NCI-H1417 treated with DMSO at 0.1 percent for 48 hours (cell line): Measurements from ENCODE around the gene LRRC63.

ENCODE experiments used
- DNase-seq: peaks from one replicate; lab custom pipeline; 2025; lab: John Stamatoyannopoulos, UW

LRRC63 gene

DNA sequence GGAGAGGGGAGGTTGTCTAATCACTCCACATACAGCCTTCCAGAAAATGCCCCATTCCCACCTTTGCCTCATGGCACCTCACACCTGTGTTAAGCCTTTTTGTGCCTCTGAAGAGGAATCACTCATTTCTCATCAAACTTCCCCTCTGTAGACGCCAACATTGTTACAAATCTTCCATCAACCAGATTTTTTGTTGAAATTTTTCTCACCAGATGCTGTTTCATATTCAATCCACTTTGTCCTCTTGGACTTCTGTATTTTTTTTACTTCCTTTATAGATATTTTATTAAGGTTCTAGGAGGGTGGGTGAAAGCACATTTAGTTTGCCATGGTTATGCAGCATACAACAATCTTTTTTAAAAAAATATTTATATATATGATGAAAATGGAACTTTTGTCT is 101.3 kb downstream of the LRRC63 start:
- no peak for DNase-seq

DNA sequence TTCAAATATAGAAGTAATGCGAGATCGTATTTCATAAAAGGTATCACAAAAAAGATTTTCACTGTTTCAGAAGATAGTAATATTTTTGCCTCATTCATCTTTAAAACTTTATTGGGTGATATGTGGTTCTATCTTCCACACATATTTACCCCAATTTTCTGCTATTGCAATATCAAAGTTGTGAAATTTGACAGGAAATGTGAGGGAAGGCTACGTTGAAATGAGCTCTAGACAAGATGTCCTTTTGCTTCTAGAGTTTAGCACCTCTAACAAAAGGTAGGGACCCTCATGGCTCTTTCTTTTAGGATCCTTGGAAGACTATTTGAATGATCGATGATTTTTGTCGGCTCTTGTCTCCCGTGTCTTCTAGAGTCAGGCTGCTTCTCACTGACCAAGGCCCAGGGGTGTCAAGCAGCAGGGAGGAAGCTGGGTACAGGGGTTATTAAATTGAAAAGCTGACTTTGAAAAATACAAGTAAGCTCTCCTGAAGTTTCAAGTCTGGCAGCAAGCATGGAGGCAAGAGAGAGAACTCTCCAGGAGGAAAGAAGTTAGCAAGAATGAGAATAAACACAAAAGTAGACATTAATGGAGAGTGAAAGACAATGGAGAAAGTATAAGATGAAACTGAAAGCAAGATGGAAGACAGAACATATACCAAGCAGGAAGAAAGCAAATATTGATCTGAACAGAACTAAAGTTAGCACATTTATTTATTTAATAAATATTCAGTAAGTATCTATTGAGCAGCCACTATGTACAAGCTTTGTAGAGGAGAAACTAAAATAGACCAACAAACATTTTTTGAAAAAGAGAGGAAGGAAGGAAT is 101.9 kb downstream of the LRRC63 start:
- no peak for DNase-seq

DNA sequence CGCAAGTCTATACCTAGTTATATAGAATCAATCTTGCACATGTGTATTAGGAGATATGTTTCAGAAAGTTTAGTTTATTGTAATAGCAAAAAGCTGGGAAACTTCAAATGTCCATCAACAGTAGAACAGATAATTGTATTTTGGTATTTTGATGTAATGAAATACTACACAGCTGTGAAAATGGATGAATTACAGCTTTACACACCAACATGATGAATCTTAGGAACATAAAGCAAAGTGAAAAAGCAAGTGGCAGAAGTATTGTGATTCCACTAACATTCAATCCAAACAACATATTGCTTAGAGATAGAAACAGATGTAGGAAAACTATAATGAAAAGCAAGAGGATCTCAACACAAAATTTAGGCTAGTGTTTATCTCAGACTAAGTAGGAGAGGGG is 102.9 kb downstream of the LRRC63 start:
- no peak for DNase-seq

DNA sequence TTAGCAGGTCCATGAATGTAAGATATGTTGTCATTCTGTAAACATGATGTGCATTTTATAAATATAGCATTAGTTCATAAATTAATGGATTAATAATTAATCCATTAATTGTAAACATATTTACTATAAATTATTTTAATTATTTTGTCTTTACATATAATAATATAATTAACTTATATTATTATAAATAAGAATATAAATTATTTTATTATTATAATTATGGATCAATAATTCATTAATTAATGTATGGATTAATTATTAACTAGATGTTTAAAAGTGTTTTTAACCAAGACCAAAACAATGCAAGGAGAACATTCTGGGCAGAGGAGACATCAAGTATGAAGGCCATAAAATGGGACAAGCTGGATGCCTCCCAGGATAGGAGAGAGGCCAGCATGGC is 103.3 kb downstream of the LRRC63 start:
- DNase-seq, result no peak

DNA sequence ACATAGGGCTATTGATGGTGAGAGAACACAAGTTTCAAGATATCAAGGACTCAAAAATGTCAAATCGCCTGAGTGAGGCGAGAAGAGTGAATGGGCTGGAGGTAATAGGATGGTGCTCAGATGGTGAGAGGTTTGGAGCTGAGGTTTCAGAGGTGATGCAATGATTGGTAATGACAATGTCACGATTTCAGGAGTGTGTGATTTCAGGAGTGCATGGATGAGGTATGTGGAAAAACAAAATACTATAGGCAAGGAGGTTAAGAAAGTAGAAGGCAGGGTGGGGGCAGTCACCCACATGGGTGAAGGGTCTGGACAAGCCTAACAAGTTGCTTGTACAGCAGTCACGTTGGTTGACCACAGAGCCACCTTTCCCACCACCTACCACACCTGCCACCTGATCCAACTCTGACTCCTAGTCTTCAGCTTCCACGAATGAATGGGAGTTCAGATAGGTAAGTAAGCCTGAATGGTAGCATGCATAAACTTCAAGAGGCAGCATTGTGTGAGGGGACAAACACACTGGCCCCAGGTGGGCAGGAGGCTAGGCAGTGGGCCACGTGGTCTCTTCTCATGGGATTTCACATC is 103.9 kb downstream of the LRRC63 start:
- no peak for DNase-seq

DNA sequence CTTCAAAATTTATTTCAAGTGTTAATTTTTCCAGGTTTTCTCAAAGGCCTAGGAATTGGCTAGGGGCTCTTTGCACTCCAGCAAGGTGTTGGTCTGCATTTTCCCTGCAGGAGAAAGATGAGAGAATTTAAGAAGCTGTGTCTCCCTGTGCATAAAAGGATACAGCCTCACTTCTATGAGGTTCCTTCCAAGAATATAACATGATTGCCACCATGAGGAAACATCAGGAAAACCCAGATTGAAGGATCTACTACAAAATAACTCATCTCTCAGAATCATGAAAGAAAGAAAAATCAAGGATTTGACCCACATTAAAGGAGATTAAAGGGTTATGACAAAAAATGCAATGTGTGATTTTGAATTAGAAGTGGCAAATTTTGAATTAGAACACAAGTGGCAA is 105.4 kb downstream of the LRRC63 start:
- no peak for DNase-seq

DNA sequence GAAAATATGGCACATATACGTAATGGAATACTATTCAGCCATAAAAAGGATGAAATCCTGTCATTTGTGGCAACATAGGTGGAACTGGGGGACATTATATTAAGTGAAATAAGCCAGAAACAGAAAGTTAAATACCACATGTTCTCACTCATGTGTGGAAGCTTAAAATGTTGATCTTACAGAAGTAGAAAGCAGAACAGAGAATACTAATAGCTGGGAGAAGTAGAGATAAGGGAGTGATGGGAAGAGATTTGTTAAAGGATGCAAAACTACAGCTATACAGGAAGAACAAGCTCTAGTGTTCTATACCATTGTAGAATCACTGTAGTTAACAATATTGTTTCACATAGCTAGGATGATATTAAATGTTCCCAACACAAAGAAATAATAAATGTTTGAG is 107.3 kb downstream of the LRRC63 start:
- no peak for DNase-seq

DNA sequence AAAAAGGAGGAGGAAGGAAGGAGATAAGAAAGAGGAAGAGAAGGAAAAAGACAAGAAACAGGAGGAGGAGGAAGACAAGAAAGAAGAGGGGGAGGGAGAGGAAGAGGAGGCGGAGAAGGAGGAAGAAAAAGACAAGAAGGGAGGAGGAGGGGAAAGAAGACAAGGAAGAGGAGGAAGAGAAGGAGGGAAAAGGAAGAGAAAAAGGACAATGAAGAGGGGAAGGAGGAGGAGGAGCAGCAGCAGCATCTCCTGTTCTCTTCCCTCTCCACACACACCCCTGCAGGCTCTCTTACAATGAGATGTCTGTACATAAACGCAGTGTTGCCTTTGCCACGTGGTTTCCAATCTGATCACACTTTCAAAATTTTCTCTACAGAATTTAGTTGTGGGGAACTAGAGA is 108.7 kb downstream of the LRRC63 start:
- DNase-seq, result no peak

DNA sequence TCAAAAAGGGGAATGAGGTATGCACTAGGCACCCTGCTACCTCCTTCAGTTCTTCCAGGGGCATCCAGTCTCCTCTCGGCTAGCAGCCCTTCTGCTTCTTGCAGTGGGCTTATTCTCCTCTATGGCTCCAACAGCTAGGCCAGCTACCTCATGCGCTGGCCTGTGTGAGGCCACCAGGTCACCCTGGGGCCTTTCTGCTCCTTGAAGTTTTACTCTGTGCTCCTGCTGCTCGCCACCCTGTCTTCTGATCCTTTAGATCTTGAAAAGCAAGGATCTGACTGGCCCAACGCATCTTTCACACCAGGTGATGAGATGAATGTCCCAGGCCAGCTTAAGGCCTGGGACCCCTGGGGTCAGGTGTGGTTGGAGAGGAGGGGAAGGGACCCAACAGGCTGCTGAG is 109.1 kb downstream of the LRRC63 start:
- DNase-seq, result no peak

DNA sequence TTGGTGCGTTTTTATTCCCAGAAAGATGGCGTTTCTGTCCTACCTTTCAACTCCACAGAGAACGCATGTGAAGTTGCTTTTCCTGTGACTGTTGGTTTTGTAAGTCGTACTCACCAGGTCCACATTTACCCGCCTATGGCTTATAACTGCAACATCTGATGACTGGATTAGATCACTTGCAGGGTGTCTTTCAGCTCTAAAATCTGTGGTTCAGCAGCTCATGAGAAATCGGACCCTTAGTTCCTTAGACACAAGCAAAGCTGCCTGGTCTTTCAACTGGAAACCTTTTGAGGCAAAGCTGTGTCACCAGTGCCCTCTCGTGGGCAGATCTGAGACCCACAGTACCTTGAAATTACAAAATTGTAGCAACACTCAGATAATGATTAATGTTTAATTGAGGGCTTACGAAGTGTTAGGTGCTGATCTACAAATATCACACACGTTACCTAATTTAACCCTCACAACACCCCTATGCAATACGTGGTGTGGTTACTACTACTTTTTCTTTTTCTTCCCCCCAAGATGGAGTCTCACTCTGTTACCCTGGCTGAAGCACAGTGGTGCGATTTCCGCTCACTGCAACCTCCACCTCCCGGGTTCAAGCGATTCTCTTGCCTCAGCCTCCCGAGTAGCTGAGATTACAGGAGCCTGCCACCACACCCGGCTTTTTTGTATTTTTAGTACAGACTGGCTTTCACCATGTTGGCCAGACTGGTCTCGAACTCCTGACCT is 109.9 kb downstream of the LRRC63 start:
- no peak for DNase-seq

DNA sequence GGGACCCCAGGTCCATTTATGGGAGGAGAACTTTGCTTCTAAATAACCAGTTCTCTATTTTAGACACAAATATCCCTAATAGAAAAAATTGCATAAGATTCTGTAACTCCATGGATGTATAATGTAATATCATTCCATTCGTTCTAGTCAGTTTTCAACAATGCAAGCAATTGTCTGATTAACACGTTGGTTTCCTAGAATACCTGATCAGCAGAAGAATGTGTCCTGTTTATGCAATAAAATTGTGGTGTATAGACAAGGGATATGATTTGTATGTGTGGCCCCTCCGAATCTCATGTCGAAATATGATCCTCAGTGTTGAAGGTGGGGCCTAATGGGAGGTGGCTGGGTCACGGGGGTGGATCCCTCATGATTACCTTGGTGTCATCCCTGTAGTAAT is 113.2 kb downstream of the LRRC63 start:
- DNase-seq, result no peak
